ENCODE data around the gene MYLIP. TPM values are rescaled to one million over a fixed set of nuclear protein-coding genes. Genes with fewer than 3 reads are reported as not detected.

Gene MYLIP
- total RNA-seq, 1 experiment from 2014 or later, result 50.0 TPM

DNA sequence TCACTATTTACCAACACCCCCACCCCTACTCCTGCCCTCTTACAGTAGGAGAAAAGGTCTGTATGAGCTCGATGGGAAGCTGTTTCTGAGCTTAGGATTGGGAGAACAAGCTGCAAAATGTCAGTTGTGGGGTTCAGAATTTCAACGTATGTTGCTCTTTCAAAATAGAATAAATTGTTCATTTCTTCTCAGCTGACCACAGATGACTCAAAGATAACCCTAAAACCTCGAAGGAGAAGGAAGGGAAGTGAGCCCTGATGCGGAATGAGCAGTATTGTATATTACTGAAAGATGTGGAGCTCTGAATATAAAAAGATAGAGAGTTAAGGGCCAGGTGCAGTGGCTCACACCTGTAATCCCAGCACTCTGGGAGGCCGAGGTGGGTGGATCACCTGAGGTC, 35.9 kb upstream of the MYLIP start:
- H3K27ac Mint-ChIP-seq, result no peak overlapping the region
- peaks cover 4% of the 10 kb centered on the region for H3K9me3 Mint-ChIP-seq
- TF ChIP-seq, protein P1, sequence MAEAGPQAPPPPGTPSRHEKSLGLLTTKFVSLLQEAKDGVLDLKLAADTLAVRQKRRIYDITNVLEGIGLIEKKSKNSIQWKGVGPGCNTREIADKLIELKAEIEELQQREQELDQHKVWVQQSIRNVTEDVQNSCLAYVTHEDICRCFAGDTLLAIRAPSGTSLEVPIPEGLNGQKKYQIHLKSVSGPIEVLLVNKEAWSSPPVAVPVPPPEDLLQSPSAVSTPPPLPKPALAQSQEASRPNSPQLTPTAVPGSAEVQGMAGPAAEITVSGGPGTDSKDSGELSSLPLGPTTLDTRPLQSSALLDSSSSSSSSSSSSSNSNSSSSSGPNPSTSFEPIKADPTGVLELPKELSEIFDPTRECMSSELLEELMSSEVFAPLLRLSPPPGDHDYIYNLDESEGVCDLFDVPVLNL (CRISPR knock-in tag; IDR thresholded peaks at IDR 0.05; ENCODE audit: borderline replicate concordance, low read depth), result no peak
- TF ChIP-seq PRRX2 (CRISPR knock-in tag; IDR thresholded peaks at IDR 0.05) (no peak), NFE2L1 (CRISPR knock-in tag; IDR thresholded peaks at IDR 0.05) (no peak), JUN (CRISPR knock-in tag; IDR thresholded peaks at IDR 0.05) (no peak), ZNF512 (CRISPR knock-in tag; IDR thresholded peaks at IDR 0.05; ENCODE audit: borderline replicate concordance) (no peak)
- TF ChIP-seq, protein P2, sequence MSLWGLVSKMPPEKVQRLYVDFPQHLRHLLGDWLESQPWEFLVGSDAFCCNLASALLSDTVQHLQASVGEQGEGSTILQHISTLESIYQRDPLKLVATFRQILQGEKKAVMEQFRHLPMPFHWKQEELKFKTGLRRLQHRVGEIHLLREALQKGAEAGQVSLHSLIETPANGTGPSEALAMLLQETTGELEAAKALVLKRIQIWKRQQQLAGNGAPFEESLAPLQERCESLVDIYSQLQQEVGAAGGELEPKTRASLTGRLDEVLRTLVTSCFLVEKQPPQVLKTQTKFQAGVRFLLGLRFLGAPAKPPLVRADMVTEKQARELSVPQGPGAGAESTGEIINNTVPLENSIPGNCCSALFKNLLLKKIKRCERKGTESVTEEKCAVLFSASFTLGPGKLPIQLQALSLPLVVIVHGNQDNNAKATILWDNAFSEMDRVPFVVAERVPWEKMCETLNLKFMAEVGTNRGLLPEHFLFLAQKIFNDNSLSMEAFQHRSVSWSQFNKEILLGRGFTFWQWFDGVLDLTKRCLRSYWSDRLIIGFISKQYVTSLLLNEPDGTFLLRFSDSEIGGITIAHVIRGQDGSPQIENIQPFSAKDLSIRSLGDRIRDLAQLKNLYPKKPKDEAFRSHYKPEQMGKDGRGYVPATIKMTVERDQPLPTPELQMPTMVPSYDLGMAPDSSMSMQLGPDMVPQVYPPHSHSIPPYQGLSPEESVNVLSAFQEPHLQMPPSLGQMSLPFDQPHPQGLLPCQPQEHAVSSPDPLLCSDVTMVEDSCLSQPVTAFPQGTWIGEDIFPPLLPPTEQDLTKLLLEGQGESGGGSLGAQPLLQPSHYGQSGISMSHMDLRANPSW (CRISPR knock-in tag; conservative IDR thresholded peaks at IDR 0.05; ENCODE audit: low read depth), result no peak
- no peak for DNase-seq (ENCODE audit: low spot score)
- H3K27me3 Mint-ChIP-seq (ENCODE audit: low read depth), result no peaks in the 10 kb centered on the region; the same call in 1 of the 2 replicates
- CTCF ChIA-PET, result no interaction called here
- POLR2A ChIA-PET, result no interaction called here
- 0 out of 2 replicates have a peak, but pooled peaks cover 2% of the 10 kb centered on the region for H3K4me1 Mint-ChIP-seq
- no peaks in the 10 kb centered on the region for H3K36me3 Mint-ChIP-seq
- no peak overlapping the region for H3K4me3 Mint-ChIP-seq
- ATAC-seq, result no peak

- DNase-seq (ENCODE audit: low spot score) (no peak), ATAC-seq (no peak)
- POLR2A ChIA-PET, result no interaction called here
- no peak overlapping the region for H3K4me3 Mint-ChIP-seq
- CTCF ChIA-PET, result no interaction called here
- no peak for TF ChIP-seq TP53 (CRISPR knock-in tag; IDR thresholded peaks at IDR 0.05)
- TF ChIP-seq, protein P3, sequence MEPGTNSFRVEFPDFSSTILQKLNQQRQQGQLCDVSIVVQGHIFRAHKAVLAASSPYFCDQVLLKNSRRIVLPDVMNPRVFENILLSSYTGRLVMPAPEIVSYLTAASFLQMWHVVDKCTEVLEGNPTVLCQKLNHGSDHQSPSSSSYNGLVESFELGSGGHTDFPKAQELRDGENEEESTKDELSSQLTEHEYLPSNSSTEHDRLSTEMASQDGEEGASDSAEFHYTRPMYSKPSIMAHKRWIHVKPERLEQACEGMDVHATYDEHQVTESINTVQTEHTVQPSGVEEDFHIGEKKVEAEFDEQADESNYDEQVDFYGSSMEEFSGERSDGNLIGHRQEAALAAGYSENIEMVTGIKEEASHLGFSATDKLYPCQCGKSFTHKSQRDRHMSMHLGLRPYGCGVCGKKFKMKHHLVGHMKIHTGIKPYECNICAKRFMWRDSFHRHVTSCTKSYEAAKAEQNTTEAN (CRISPR knock-in tag; IDR thresholded peaks at IDR 0.05), result no peak
- H3K27me3 Mint-ChIP-seq (ENCODE audit: low read depth), result no peaks in the 10 kb centered on the region; the same call in none of the 2 replicates
- peaks cover 22% of the 10 kb centered on the region for H3K9me3 Mint-ChIP-seq
- no peaks in the 10 kb centered on the region for H3K36me3 Mint-ChIP-seq
- 0 out of 2 replicates have a peak, but pooled peaks cover 2% of the 10 kb centered on the region for H3K4me1 Mint-ChIP-seq
- H3K27ac Mint-ChIP-seq, result no peak overlapping the region
These were observed 33.7 kb upstream of the MYLIP start for GRCh38 chr6:16095180-16095579.

- POLR2A ChIA-PET, result no interaction called here
- Mint-ChIP-seq H3K4me3 (no peak overlapping the region), H3K27ac (no peak overlapping the region), H3K27me3 (ENCODE audit: low read depth) (no peaks in the 10 kb centered on the region; the same call in none of the 2 replicates), H3K4me1 (0 out of 2 replicates have a peak, but pooled peaks cover 2% of the 10 kb centered on the region), H3K36me3 (no peaks in the 10 kb centered on the region), H3K9me3 (peaks cover 34% of the 10 kb centered on the region)
- CTCF ChIA-PET, result no interaction called here
- DNase-seq (ENCODE audit: low spot score) (no peak), ATAC-seq (no peak)
- TF ChIP-seq E2F1 (CRISPR knock-in tag; IDR thresholded peaks at IDR 0.05) (no peak), GTF2I (CRISPR knock-in tag; conservative IDR thresholded peaks at IDR 0.05) (no peak), ELF4 (CRISPR knock-in tag; IDR thresholded peaks at IDR 0.05; ENCODE audit: low read depth) (no peak), CREB1 (CRISPR knock-in tag; IDR thresholded peaks at IDR 0.05) (no peak), CBFB (CRISPR knock-in tag; IDR thresholded peaks at IDR 0.05; ENCODE audit: low read depth) (no peak), NR1H2 (CRISPR knock-in tag; IDR thresholded peaks at IDR 0.05) (no peak), ZNF671 (CRISPR knock-in tag; IDR thresholded peaks at IDR 0.05) (no peak)
- TF ChIP-seq, protein P2 (CRISPR knock-in tag; conservative IDR thresholded peaks at IDR 0.05; ENCODE audit: low read depth), result no peak
- TF ChIP-seq, protein P4, sequence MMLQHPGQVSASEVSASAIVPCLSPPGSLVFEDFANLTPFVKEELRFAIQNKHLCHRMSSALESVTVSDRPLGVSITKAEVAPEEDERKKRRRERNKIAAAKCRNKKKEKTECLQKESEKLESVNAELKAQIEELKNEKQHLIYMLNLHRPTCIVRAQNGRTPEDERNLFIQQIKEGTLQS (CRISPR knock-in tag; conservative IDR thresholded peaks at IDR 0.05), result no peak
- TF ChIP-seq, protein P5, sequence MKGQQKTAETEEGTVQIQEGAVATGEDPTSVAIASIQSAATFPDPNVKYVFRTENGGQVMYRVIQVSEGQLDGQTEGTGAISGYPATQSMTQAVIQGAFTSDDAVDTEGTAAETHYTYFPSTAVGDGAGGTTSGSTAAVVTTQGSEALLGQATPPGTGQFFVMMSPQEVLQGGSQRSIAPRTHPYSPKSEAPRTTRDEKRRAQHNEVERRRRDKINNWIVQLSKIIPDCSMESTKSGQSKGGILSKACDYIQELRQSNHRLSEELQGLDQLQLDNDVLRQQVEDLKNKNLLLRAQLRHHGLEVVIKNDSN (CRISPR knock-in tag; IDR thresholded peaks at IDR 0.05), result no peak
- TF ChIP-seq, protein P6, sequence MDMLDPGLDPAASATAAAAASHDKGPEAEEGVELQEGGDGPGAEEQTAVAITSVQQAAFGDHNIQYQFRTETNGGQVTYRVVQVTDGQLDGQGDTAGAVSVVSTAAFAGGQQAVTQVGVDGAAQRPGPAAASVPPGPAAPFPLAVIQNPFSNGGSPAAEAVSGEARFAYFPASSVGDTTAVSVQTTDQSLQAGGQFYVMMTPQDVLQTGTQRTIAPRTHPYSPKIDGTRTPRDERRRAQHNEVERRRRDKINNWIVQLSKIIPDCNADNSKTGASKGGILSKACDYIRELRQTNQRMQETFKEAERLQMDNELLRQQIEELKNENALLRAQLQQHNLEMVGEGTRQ (CRISPR knock-in tag; IDR thresholded peaks at IDR 0.05), result no peak
These were observed 31.3 kb upstream of the MYLIP start for GRCh38 chr6:16097382-16098171.
